ENCODE results near the gene BANP.

Gene BANP

DNA sequence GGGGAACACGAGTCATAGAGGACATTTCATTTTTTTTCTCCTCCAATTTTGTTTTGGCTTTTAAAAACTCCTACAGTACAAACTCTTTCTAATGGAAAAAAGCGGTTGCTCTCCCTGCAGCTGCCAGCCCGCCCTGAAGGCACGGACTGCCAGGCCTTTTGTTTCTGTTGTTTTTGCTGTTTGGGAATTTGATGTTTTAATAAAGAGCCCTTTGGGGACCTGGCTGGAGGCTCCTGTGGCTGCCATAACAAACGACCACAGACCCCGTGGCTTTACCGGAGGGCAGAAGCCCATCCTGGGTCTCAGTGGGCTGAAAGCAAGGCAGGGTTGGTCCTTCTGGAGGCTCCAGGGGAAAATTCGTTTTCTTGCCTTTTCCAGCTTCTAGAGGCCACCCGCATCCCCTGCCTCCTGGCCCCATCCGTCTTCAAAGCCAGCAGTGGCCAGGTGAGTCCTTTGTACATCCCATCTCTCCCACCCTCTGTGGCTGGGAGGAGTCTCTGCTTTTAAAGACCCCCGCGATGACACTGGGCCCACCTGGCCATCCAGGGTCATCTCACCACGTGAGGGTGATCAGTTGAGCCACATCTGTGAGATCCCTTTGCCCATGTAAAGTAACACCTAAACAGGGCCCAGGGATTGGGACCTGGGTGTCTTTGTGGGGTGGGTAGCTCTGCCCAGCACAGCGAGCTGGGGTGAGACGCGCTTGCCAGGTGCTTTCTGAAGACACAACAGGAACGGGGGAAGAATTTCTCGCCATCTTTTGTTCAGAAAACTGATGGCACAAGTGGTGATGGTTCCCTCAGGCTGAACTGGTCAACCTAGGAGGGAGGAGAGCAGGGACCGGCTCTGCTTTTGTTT, 113.9 kb downstream of the BANP start:
- Histone ChIP-seq H4K8ac (ENCODE audit: low read depth, low read length) (no peak overlapping the region), H3K79me1 (ENCODE audit: low read depth, low read length) (no peaks in the 10 kb centered on the region), H3K9ac (ENCODE audit: low read depth, low read length, poor library complexity) (no peak overlapping the region), H2BK120ac (ENCODE audit: low read depth, low read length) (no peak overlapping the region), H3K4me2 (ENCODE audit: insufficient read depth, low read length, poor library complexity, severe bottlenecking) (no peak overlapping the region), H2AK5ac (ENCODE audit: low read depth, low read length) (no peak overlapping the region), H3K4me3 (ENCODE audit: low read length in 2 of 2) (no peak overlapping the region), H3K4ac (ENCODE audit: low read length) (no peak overlapping the region), H3K27me3 (ENCODE audit: control insufficient read depth in 3 of 3, insufficient read depth in 3 of 3, low read depth in 1 of 3, low read length in 3 of 3) (no peaks in the 10 kb centered on the region), H2BK15ac (ENCODE audit: low read length) (no peak overlapping the region), H3K36me3 (replicated peaks in 1 of 2; ENCODE audit: control insufficient read depth in 2 of 2, insufficient read depth in 2 of 2, low read length in 2 of 2) (peaks cover 6 to 9% of the 10 kb centered on the region in 2 donors), H3K23ac (ENCODE audit: low read depth, low read length, poor library complexity) (no peak overlapping the region), H3K14ac (ENCODE audit: low read length) (no peak overlapping the region), H3K18ac (ENCODE audit: low read length) (peak overlapping the region; percentile 60), H3K27ac (replicated peaks; ENCODE audit: low read length) (no peak overlapping the region), H4K91ac (ENCODE audit: low read depth, low read length, poor library complexity) (no peak overlapping the region), H2AFZ (ENCODE audit: low read length) (no peak overlapping the region), H2BK12ac (ENCODE audit: low read length) (no peak overlapping the region), H3K9me3 (replicated peaks in 1 of 2; ENCODE audit: control insufficient read depth in 2 of 2, insufficient read depth in 1 of 2, low read depth in 1 of 2, low read length in 2 of 2) (no peaks in the 10 kb centered on the region), H2BK5ac (ENCODE audit: low read length) (peak overlapping the region; percentile 39), H3K4me1 (ENCODE audit: control insufficient read depth in 2 of 2, insufficient read depth in 1 of 2, low read depth in 1 of 2, low read length in 2 of 2) (peaks cover 0 to 9% of the 10 kb centered on the region in 2 donors)
- WGBS, 2 donors (ENCODE audit: extremely low coverage in 2 of 2, insufficient read length in 2 of 2, insufficient replicate concordance in 1 of 2): no CpG with 5 or more reads among the region's 19 CpGs
- no peak for DNase-seq (ENCODE audit: low spot score)

- Histone ChIP-seq H3K4me2 (ENCODE audit: insufficient read depth, low read length, poor library complexity, severe bottlenecking) (no peak overlapping the region), H3K9me3 (replicated peaks in 1 of 2; ENCODE audit: control insufficient read depth in 2 of 2, insufficient read depth in 1 of 2, low read depth in 1 of 2, low read length in 2 of 2) (no peaks in the 10 kb centered on the region), H2BK120ac (ENCODE audit: low read depth, low read length) (no peak overlapping the region), H3K23ac (ENCODE audit: low read depth, low read length, poor library complexity) (no peak overlapping the region), H3K18ac (ENCODE audit: low read length) (peak overlapping the region; percentile 74), H3K4ac (ENCODE audit: low read length) (peak overlapping the region; percentile 30), H2BK15ac (ENCODE audit: low read length) (no peak overlapping the region), H3K4me3 (ENCODE audit: low read length in 2 of 2) (no peak overlapping the region), H3K27me3 (ENCODE audit: control insufficient read depth in 3 of 3, insufficient read depth in 3 of 3, low read depth in 1 of 3, low read length in 3 of 3) (no peaks in the 10 kb centered on the region), H3K36me3 (replicated peaks in 1 of 2; ENCODE audit: control insufficient read depth in 2 of 2, insufficient read depth in 2 of 2, low read length in 2 of 2) (peaks cover 6 to 12% of the 10 kb centered on the region in 2 donors), H2AK5ac (ENCODE audit: low read depth, low read length) (no peak overlapping the region), H4K8ac (ENCODE audit: low read depth, low read length) (no peak overlapping the region), H2BK12ac (ENCODE audit: low read length) (no peak overlapping the region), H3K9ac (ENCODE audit: low read depth, low read length, poor library complexity) (no peak overlapping the region), H3K4me1 (ENCODE audit: control insufficient read depth in 2 of 2, insufficient read depth in 1 of 2, low read depth in 1 of 2, low read length in 2 of 2) (peaks cover 0 to 9% of the 10 kb centered on the region in 2 donors), H2BK5ac (ENCODE audit: low read length) (peak overlapping the region; percentile 39), H3K14ac (ENCODE audit: low read length) (no peak overlapping the region), H3K27ac (replicated peaks; ENCODE audit: low read length) (no peak overlapping the region), H3K79me1 (ENCODE audit: low read depth, low read length) (no peaks in the 10 kb centered on the region), H4K91ac (ENCODE audit: low read depth, low read length, poor library complexity) (no peak overlapping the region), H2AFZ (ENCODE audit: low read length) (no peak overlapping the region)
- no peak for DNase-seq (ENCODE audit: low spot score)
- WGBS, 2 donors (ENCODE audit: extremely low coverage in 2 of 2, insufficient read length in 2 of 2, insufficient replicate concordance in 1 of 2): no CpG with 5 or more reads among the region's 15 CpGs
Observed at GRCh38 chr16:88065747-88066142, 114.5 kb downstream of the BANP start.

DNA sequence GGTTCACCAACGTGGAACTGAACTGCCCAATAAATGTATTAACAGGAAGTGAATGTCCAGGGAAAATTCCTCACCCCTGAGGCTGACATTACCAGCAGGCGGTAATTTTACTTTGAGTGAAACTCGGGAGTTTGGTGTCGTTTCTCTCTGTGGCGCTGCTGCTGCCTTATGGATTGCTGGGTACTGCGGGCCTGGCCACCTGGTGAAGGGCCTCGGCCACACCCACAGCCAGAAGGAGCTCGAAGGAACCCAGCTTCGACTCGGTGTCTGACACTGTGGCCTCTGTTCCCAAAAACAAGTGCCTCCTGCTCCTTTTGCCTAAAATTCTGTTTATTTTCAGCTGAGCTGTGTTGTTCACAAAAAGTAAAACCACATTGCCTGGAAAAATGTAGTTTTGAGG, 115.0 kb downstream of the BANP start:
- Histone ChIP-seq H3K4me1 (ENCODE audit: control insufficient read depth in 2 of 2, insufficient read depth in 1 of 2, low read depth in 1 of 2, low read length in 2 of 2) (peaks cover 0 to 9% of the 10 kb centered on the region in 2 donors), H3K4ac (ENCODE audit: low read length) (no peak overlapping the region), H2BK120ac (ENCODE audit: low read depth, low read length) (no peak overlapping the region), H4K91ac (ENCODE audit: low read depth, low read length, poor library complexity) (no peak overlapping the region), H3K27ac (replicated peaks; ENCODE audit: low read length) (no peak overlapping the region), H3K4me3 (ENCODE audit: low read length in 2 of 2) (no peak overlapping the region), H3K14ac (ENCODE audit: low read length) (no peak overlapping the region), H2BK5ac (ENCODE audit: low read length) (no peak overlapping the region), H2AFZ (ENCODE audit: low read length) (no peak overlapping the region), H3K9me3 (replicated peaks in 1 of 2; ENCODE audit: control insufficient read depth in 2 of 2, insufficient read depth in 1 of 2, low read depth in 1 of 2, low read length in 2 of 2) (no peaks in the 10 kb centered on the region), H2BK15ac (ENCODE audit: low read length) (no peak overlapping the region), H3K36me3 (replicated peaks in 1 of 2; ENCODE audit: control insufficient read depth in 2 of 2, insufficient read depth in 2 of 2, low read length in 2 of 2) (peaks cover 4 to 12% of the 10 kb centered on the region in 2 donors), H4K8ac (ENCODE audit: low read depth, low read length) (no peak overlapping the region), H3K9ac (ENCODE audit: low read depth, low read length, poor library complexity) (no peak overlapping the region), H2AK5ac (ENCODE audit: low read depth, low read length) (no peak overlapping the region), H3K18ac (ENCODE audit: low read length) (no peak overlapping the region), H3K23ac (ENCODE audit: low read depth, low read length, poor library complexity) (no peak overlapping the region), H3K79me1 (ENCODE audit: low read depth, low read length) (no peaks in the 10 kb centered on the region), H3K4me2 (ENCODE audit: insufficient read depth, low read length, poor library complexity, severe bottlenecking) (no peak overlapping the region), H3K27me3 (ENCODE audit: control insufficient read depth in 3 of 3, insufficient read depth in 3 of 3, low read depth in 1 of 3, low read length in 3 of 3) (no peaks in the 10 kb centered on the region), H2BK12ac (ENCODE audit: low read length) (no peak overlapping the region)
- WGBS, 2 donors (ENCODE audit: extremely low coverage in 2 of 2, insufficient read length in 2 of 2, insufficient replicate concordance in 1 of 2): no CpG with 5 or more reads among the region's 10 CpGs
- DNase-seq (ENCODE audit: low spot score): no peak

DNA sequence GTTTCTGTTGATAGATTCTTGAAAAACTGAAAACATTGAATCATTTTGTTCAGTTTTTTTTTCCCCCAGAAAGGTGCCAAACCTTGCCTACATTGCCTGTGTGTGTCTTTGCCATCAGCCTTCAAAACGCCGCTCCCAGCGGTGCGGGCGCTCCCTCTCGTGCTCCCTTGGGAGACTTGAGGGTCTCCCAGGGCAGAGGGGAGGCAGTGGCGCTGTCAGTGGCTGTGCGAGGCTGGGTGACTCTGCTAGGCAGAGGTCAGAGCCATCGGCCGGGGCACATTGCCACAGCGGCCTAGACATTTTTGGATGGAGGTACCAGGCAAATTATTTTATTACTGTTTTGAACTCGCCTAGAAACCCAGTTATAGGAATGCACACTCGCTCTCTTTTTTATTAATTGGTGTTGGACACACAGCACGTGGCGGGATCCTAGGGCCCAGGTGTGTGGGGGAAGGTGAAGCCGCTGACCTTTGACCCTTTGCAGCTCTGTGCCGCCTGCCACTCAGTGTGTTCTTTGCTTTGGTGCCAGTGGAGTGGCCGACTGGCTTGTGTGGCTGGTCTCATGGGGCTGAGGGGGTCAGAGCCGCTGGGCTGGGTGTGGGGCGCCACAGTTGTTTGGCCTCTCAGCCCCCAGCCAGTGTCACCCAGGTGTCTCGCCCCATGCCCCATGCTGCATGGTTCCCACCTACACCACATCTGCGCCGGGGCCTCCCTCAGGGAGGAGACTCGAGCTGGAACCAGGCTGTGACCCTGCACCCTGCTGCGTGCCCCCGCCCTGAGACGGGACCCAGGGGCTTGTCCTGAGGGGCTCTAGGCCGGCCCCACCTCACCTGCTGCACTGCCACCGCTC, 115.7 kb downstream of the BANP start:
- no peak overlapping the region for H2BK120ac ChIP-seq (ENCODE audit: low read depth, low read length)
- no peak overlapping the region for H3K4ac ChIP-seq (ENCODE audit: low read length)
- H2BK15ac ChIP-seq (ENCODE audit: low read length): no peak overlapping the region
- H3K18ac ChIP-seq (ENCODE audit: low read length): peak overlapping the region; percentile 58
- peak overlapping the region; percentile 65 for H3K23ac ChIP-seq (ENCODE audit: low read depth, low read length, poor library complexity)
- H3K9ac ChIP-seq (ENCODE audit: low read depth, low read length, poor library complexity): no peak overlapping the region
- no peak overlapping the region for H3K4me3 ChIP-seq (ENCODE audit: low read length in 2 of 2)
- no peak overlapping the region for H2AK5ac ChIP-seq (ENCODE audit: low read depth, low read length)
- no peak overlapping the region for H2BK5ac ChIP-seq (ENCODE audit: low read length)
- H3K14ac ChIP-seq (ENCODE audit: low read length): no peak overlapping the region
- H2AFZ ChIP-seq (ENCODE audit: low read length): no peak overlapping the region
- peaks cover 5 to 12% of the 10 kb centered on the region in 2 donors for H3K36me3 ChIP-seq (replicated peaks in 1 of 2; ENCODE audit: control insufficient read depth in 2 of 2, insufficient read depth in 2 of 2, low read length in 2 of 2)
- H3K27me3 ChIP-seq (ENCODE audit: control insufficient read depth in 3 of 3, insufficient read depth in 3 of 3, low read depth in 1 of 3, low read length in 3 of 3): no peaks in the 10 kb centered on the region
- no CpG with 5 or more reads among the region's 29 CpGs for WGBS, 2 donors (ENCODE audit: extremely low coverage in 2 of 2, insufficient read length in 2 of 2, insufficient replicate concordance in 1 of 2)
- H3K4me2 ChIP-seq (ENCODE audit: insufficient read depth, low read length, poor library complexity, severe bottlenecking): no peak overlapping the region
- H4K91ac ChIP-seq (ENCODE audit: low read depth, low read length, poor library complexity): no peak overlapping the region
- H3K4me1 ChIP-seq (ENCODE audit: control insufficient read depth in 2 of 2, insufficient read depth in 1 of 2, low read depth in 1 of 2, low read length in 2 of 2): peaks cover 0 to 8% of the 10 kb centered on the region in 2 donors
- no peak overlapping the region for H4K8ac ChIP-seq (ENCODE audit: low read depth, low read length)
- H3K27ac ChIP-seq (replicated peaks; ENCODE audit: low read length): no peak overlapping the region
- no peak for DNase-seq (ENCODE audit: low spot score)
- H2BK12ac ChIP-seq (ENCODE audit: low read length): no peak overlapping the region
- no peaks in the 10 kb centered on the region for H3K9me3 ChIP-seq (replicated peaks in 1 of 2; ENCODE audit: control insufficient read depth in 2 of 2, insufficient read depth in 1 of 2, low read depth in 1 of 2, low read length in 2 of 2)
- H3K79me1 ChIP-seq (ENCODE audit: low read depth, low read length): no peaks in the 10 kb centered on the region

Measured in neuronal stem cell (in vitro differentiated cells).